ENCODE data around the gene CNTNAP5.

CNTNAP5 gene

DNA sequence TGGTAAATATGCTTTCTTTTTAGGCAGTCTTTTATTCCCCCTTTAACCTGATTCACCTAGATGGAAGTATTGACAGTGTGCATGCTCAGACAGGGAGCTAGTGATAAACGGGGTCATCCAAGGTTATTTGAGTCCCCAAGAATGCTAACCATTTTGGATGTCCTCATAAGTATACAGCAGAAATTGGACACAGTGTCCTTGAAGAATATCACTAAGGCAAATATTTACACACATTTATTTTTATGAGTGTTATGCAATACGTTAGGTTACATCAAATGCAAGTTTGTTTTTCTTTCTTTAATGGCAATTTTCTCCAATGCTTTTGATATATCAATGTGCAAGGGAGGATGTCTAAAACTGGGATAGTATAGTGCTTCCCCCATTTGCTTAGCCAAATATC is 23.6 kb downstream of the CNTNAP5 start:
- ChIA-PET CTCF (no interaction called here), POLR2A (no interaction called here)
- TF ChIP-seq, protein P1, sequence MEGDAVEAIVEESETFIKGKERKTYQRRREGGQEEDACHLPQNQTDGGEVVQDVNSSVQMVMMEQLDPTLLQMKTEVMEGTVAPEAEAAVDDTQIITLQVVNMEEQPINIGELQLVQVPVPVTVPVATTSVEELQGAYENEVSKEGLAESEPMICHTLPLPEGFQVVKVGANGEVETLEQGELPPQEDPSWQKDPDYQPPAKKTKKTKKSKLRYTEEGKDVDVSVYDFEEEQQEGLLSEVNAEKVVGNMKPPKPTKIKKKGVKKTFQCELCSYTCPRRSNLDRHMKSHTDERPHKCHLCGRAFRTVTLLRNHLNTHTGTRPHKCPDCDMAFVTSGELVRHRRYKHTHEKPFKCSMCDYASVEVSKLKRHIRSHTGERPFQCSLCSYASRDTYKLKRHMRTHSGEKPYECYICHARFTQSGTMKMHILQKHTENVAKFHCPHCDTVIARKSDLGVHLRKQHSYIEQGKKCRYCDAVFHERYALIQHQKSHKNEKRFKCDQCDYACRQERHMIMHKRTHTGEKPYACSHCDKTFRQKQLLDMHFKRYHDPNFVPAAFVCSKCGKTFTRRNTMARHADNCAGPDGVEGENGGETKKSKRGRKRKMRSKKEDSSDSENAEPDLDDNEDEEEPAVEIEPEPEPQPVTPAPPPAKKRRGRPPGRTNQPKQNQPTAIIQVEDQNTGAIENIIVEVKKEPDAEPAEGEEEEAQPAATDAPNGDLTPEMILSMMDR (IDR thresholded peaks at IDR 0.05; ENCODE audit: control extremely low read depth, extremely low read depth, low read depth, missing control alignments): no peak
- no peak for DNase-seq (ENCODE audit: extremely low spot score)

DNA sequence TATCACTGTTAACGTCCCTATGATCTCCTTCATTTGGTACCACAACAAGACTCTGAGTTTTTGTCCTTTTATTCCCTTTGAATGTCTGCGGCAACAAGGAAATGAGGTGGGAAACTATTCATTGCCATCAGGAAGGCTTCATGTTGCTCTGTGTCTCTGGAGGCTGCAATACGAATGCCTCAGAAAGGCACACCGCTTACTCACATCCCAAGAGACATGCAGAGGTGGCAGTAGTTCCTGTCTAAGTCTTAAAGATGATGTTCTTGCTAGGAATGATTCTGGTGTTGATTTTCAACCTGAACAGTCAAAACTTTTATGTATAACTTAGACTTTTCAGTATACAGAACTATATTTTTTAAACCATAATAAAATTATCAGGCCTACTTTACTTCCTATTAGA is 24.0 kb downstream of the CNTNAP5 start:
- CTCF ChIA-PET: interaction anchor here (1.4 kb wide), 1 partner anchor 16 kb away, joined by 3 read pairs; no protein-coding TSS in a partner anchor
- no peak for DNase-seq (ENCODE audit: extremely low spot score)
- TF ChIP-seq, protein P1 (IDR thresholded peaks at IDR 0.05; ENCODE audit: control extremely low read depth, extremely low read depth, low read depth, missing control alignments): no peak
- POLR2A ChIA-PET: no interaction called here

DNA sequence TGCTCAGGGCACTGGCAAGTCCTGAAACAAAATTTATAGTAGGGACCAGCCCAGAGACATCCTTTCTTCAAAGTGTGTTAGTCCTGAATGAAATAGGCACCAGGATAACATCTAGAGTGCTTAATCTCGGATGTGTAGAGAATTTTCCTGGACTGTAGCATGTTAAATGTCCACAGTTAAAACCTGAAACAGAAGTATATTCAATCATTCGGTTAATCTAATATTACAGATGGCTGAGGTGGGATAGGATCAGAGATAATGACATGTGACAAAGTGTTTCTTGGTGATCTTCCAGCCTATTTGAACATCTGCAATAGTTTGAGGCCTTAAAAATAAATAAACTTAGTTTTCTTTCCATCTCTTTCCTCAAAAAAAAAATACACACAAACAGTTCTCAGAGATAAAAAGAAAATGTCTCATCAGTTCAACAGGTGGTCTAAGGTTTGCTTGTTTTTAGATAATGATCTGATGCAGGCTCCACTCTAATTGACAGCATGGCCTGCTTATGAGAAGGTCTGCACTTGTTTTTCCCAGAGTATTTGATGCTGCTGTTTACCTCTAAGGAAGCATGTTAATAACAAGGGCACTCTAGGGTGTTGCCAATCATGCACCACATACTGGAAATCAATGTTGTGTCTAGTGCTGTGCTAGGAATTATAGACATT is 25.9 kb downstream of the CNTNAP5 start:
- ChIA-PET CTCF (no interaction called here), POLR2A (no interaction called here)
- TF ChIP-seq, protein P1 (IDR thresholded peaks at IDR 0.05; ENCODE audit: control extremely low read depth, extremely low read depth, low read depth, missing control alignments): no peak
- no peak for DNase-seq (ENCODE audit: extremely low spot score)

DNA sequence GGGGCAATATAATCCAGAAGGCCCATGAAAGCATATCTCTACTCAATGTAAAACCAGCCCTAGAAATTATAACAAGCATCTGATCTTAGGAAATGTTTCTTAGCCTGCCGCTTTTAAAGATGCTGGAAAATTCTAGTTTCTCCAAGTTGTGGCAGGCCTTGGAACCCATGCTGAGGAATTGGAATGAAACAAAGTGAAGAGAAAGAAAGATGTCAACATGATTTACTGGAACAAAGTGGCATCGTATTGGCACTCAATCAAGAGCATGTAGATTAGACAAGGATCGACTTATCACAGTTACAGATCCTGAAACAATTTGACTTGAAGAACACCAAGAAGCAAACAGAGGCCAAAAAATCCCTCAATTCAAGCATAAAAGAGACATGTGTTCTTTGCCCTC is 28.7 kb downstream of the CNTNAP5 start:
- POLR2A ChIA-PET: no interaction called here
- CTCF ChIA-PET: no interaction called here
- no peak for DNase-seq (ENCODE audit: extremely low spot score)
- TF ChIP-seq, protein P1 (IDR thresholded peaks at IDR 0.05; ENCODE audit: control extremely low read depth, extremely low read depth, low read depth, missing control alignments): no peak

DNA sequence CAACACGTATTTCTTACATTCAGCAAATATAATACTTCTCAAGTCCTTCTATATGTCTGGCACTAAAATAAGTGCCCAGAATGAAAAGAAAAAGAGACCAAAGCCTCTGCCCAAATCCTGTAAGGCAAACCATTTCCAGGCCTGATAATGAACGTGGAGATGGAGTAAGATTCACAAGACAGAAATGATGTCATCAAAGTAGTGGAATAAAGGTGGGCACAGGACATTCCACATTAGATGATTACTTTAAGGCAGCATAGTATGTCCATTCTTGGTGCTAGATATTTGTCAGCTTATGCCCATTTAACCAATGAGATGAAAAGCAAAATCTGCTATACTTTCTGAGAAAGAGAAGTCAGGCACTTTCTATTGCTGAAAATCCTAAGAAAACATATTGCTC is 38.5 kb downstream of the CNTNAP5 start:
- CTCF ChIA-PET: interaction anchor here (1.2 kb wide), 1 partner anchor 13 kb away, joined by 4 read pairs; no protein-coding TSS in a partner anchor
- no peak for DNase-seq (ENCODE audit: extremely low spot score)
- POLR2A ChIA-PET: no interaction called here
- TF ChIP-seq, protein P1 (IDR thresholded peaks at IDR 0.05; ENCODE audit: control extremely low read depth, extremely low read depth, low read depth, missing control alignments): no peak

DNA sequence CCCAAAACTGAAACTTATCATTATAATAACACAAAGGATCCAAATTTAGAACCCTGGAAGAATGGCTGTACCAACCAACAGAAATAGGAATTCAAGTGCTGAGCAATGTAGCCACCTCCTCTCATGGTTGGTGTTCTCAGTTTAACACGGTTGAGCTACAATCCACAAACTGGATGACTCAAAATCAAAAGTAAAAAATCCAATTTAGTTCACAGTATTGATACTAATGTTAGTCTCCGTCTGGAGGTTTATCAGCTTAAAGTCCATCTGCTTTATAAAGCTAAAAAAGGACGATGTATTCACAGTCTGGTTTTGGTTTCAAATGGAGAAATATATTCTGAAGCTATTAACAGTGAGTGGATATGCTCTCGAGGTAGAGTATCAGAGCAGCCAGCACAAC is 40.5 kb downstream of the CNTNAP5 start:
- TF ChIP-seq, protein P1 (IDR thresholded peaks at IDR 0.05; ENCODE audit: control extremely low read depth, extremely low read depth, low read depth, missing control alignments): no peak
- no peak for DNase-seq (ENCODE audit: extremely low spot score)
- POLR2A ChIA-PET: no interaction called here
- CTCF ChIA-PET: interaction anchor here (1.0 to 1.4 kb wide), 2 partner anchors 16 to 33 kb away, joined by 3 read pairs; no protein-coding TSS in a partner anchor

Measured in GM10248 (cell line).